Measurements from ENCODE around the gene TRPM2.

DNA sequence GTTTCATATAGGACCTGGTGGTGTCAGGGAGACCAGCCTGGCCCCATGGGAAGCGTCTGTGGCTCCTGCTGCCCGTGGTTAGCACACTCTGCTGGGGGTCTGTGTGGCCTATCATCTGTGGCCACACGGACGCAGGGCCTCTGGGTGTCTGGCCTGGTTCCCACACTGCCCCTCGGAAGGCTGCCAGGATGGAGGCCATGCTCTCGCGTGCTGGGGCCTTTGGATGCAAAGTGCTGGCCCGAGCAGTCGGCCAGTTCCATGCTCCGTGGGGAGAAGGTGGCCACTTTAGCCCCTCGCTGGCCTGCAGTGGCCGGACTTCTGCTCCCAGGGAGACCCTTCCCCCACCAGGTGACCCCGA lies 81.1 kb downstream of the TRPM2 start:
- TF ChIP-seq POLR2A (IDR thresholded peaks at IDR 0.05; ENCODE audit: low read depth, low read length) (no peak), BHLHE40 (IDR thresholded peaks at IDR 0.05; ENCODE audit: low read depth, low read length) (no peak), MXI1 (IDR thresholded peaks at IDR 0.05; ENCODE audit: borderline replicate concordance, low read depth, low read length) (no peak), ELK1 (IDR thresholded peaks at IDR 0.05; ENCODE audit: borderline replicate concordance, low read depth, low read length) (no peak)
- TF ChIP-seq, protein P1, sequence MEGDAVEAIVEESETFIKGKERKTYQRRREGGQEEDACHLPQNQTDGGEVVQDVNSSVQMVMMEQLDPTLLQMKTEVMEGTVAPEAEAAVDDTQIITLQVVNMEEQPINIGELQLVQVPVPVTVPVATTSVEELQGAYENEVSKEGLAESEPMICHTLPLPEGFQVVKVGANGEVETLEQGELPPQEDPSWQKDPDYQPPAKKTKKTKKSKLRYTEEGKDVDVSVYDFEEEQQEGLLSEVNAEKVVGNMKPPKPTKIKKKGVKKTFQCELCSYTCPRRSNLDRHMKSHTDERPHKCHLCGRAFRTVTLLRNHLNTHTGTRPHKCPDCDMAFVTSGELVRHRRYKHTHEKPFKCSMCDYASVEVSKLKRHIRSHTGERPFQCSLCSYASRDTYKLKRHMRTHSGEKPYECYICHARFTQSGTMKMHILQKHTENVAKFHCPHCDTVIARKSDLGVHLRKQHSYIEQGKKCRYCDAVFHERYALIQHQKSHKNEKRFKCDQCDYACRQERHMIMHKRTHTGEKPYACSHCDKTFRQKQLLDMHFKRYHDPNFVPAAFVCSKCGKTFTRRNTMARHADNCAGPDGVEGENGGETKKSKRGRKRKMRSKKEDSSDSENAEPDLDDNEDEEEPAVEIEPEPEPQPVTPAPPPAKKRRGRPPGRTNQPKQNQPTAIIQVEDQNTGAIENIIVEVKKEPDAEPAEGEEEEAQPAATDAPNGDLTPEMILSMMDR (conservative IDR thresholded peaks at IDR 0.05; ENCODE audit: low read depth, low read length): no peak

Measured in IMR-90 (cell line).